Loucy (cell line): ENCODE measurements around the gene CHM.

Experiments used
- H2AFZ ChIP-seq: fragments of 200-600 bp; sonication (generic); 2 replicates; pipeline ENCODE4 v1.6.0; 2016; ENCODE audit warnings: antibody characterized with exemption, mild to moderate bottlenecking, low read length, moderate library complexity
- H3F3A ChIP-seq: fragments of 200-600 bp; 2 replicates; pipeline ENCODE4 v1.6.0; 2016; ENCODE audit warnings: antibody characterized with exemption, low read depth, mild to moderate bottlenecking
- H3K27me3 ChIP-seq: fragments of 200-600 bp; sonication (generic); 2 replicates; pipeline ENCODE4 v1.6.1; 2014; ENCODE audit warnings: low read length, mild to moderate bottlenecking; ENCODE audit not compliant: insufficient read depth, poor library complexity, severe bottlenecking
- H3K36me3 ChIP-seq: fragments of 200-600 bp; sonication (generic); 2 replicates; pipeline ENCODE4 v1.6.1; 2016; ENCODE audit warnings: low read length; ENCODE audit not compliant: insufficient read depth
- H3K4me1 ChIP-seq: fragments of 200-600 bp; sonication (generic); 2 replicates; pipeline ENCODE4 v1.5.1; 2014; ENCODE audit warnings: low read length, mild to moderate bottlenecking; ENCODE audit not compliant: insufficient read depth, poor library complexity, severe bottlenecking
- H3K4me2 ChIP-seq: fragments of 200-600 bp; sonication (generic); 2 replicates; pipeline ENCODE4 v1.6.0; 2014; ENCODE audit warnings: antibody characterized with exemption, low read length, low read depth, mild to moderate bottlenecking; ENCODE audit not compliant: poor library complexity, severe bottlenecking
- H3K4me3 ChIP-seq: fragments of 200-600 bp; sonication (generic); 2 replicates; pipeline ENCODE4 v1.5.1; 2014; ENCODE audit warnings: low read length, mild to moderate bottlenecking, mixed read lengths; ENCODE audit not compliant: poor library complexity, severe bottlenecking
- H3K79me2 ChIP-seq: fragments of 200-600 bp; sonication (generic); 2 replicates; pipeline ENCODE4 v1.6.1; 2014; ENCODE audit warnings: low read length; ENCODE audit not compliant: insufficient read depth
- H3K9ac ChIP-seq: fragments of 200-600 bp; sonication (generic); 2 replicates; pipeline ENCODE4 v1.6.0; 2014; ENCODE audit warnings: mild to moderate bottlenecking, low read depth, low read length, moderate library complexity; ENCODE audit not compliant: poor library complexity, severe bottlenecking
- H3K9me2 ChIP-seq: fragments of 200-600 bp; sonication (generic); replicated peaks from 2 replicates; pipeline ENCODE4 v1.6.1; 2016; ENCODE audit warnings: low read depth, low read length, mixed read lengths
- H3K9me3 ChIP-seq: fragments of 200-600 bp; sonication (generic); 2 replicates; pipeline ENCODE4 v1.6.1; 2014; ENCODE audit warnings: mild to moderate bottlenecking, antibody characterized with exemption, low read length, low read depth; ENCODE audit not compliant: insufficient read depth
- H4K20me1 ChIP-seq: fragments of 200-600 bp; sonication (generic); 2 replicates; pipeline ENCODE4 v1.6.0; 2014; ENCODE audit warnings: antibody characterized with exemption, low read length, mild to moderate bottlenecking; ENCODE audit not compliant: insufficient read depth, poor library complexity, severe bottlenecking
- EZH2phosphoT487 ChIP-seq: fragments of 200-600 bp; IDR thresholded peaks from 2 replicates; pipeline ENCODE4 v1.6.1; 2018; ENCODE audit warnings: antibody characterized with exemption, mild to moderate bottlenecking, moderate library complexity, borderline replicate concordance
- TF ChIP-seq, protein P1 (sequence below): fragments of 200-600 bp; sonication (generic); conservative IDR thresholded peaks from 2 replicates; pipeline ENCODE4 v1.5.1; 2014; ENCODE audit warnings: mild to moderate bottlenecking, antibody characterized with exemption, low read length

The CHM gene

GRCh38 chrX:85897362-85898126 is 149.8 kb downstream of the CHM start:
- Histone ChIP-seq H3K4me3 (no peak overlapping the region), H3K9ac (no peak overlapping the region), H3K9me2 (no peaks in the 10 kb centered on the region), H3K36me3 (no peaks in the 10 kb centered on the region), H3K9me3 (no peaks in the 10 kb centered on the region), H3F3A (no peaks in the 10 kb centered on the region), H3K27me3 (no peaks in the 10 kb centered on the region), H2AFZ (no peak overlapping the region), H3K79me2 (no peaks in the 10 kb centered on the region), H3K4me2 (no peak overlapping the region), H4K20me1 (no peaks in the 10 kb centered on the region), H3K4me1 (no peaks in the 10 kb centered on the region)
- TF ChIP-seq, protein P1, sequence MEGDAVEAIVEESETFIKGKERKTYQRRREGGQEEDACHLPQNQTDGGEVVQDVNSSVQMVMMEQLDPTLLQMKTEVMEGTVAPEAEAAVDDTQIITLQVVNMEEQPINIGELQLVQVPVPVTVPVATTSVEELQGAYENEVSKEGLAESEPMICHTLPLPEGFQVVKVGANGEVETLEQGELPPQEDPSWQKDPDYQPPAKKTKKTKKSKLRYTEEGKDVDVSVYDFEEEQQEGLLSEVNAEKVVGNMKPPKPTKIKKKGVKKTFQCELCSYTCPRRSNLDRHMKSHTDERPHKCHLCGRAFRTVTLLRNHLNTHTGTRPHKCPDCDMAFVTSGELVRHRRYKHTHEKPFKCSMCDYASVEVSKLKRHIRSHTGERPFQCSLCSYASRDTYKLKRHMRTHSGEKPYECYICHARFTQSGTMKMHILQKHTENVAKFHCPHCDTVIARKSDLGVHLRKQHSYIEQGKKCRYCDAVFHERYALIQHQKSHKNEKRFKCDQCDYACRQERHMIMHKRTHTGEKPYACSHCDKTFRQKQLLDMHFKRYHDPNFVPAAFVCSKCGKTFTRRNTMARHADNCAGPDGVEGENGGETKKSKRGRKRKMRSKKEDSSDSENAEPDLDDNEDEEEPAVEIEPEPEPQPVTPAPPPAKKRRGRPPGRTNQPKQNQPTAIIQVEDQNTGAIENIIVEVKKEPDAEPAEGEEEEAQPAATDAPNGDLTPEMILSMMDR, result no peak
- no peak for TF ChIP-seq EZH2phosphoT487

DNA sequence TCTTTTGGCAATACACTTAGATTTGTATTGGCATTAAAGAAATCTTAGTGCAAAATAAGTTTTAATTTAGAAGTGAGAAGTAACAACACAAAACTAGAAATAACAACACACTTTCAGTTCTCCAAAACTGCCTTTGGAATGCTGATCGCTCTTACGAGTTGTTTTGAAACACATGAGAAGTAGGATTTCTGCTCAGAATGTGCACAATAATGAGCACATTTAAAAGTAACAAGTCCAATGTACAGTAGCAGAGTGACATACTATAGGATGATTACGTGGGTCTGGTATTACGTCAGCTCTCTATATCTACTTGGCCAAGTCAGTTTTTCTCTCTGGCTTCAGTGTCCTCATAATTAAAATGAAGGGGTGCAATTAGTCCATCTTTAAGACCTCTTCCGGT is 164.8 kb downstream of the CHM start:
- Histone ChIP-seq H3K4me2 (no peak overlapping the region), H4K20me1 (no peaks in the 10 kb centered on the region)

DNA sequence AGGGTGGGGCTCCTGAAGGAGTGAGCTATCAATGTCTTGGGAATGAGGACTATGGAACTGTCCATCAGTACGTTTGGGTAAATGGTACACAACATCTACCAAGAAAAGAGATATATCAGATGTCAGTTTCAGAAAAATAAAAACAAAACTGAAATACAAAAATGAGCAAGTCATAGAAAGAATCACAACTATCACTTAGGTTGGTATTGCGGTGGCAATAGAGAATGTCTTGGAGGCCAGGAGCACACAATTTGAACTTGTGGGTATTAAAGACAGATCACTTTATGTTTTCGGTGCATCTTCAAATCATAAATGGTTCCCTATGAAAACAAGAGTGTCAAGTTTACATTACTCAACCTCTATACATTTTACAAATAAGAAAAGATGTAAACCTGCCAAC is 176.8 kb downstream of the CHM start:
- no peak overlapping the region for H2AFZ ChIP-seq
- no peaks in the 10 kb centered on the region for H3K9me3 ChIP-seq
- no peak overlapping the region for H3K4me3 ChIP-seq
- no peaks in the 10 kb centered on the region for H4K20me1 ChIP-seq
- TF ChIP-seq, protein P1, result no peak
- TF ChIP-seq EZH2phosphoT487, result no peak
- no peaks in the 10 kb centered on the region for H3K4me1 ChIP-seq
- no peaks in the 10 kb centered on the region for H3K9me2 ChIP-seq
- H3K9ac ChIP-seq, result no peak overlapping the region
- H3F3A ChIP-seq, result no peaks in the 10 kb centered on the region
- no peak overlapping the region for H3K4me2 ChIP-seq
- H3K79me2 ChIP-seq, result no peaks in the 10 kb centered on the region
- no peaks in the 10 kb centered on the region for H3K27me3 ChIP-seq
- no peaks in the 10 kb centered on the region for H3K36me3 ChIP-seq

More for the DNA sequence above, 164.8 kb downstream of the CHM start:
- H2AFZ ChIP-seq, result no peak overlapping the region
- TF ChIP-seq, protein P1, result no peak
- TF ChIP-seq EZH2phosphoT487, result no peak
- H3K4me3 ChIP-seq, result no peak overlapping the region
- no peaks in the 10 kb centered on the region for H3K9me3 ChIP-seq
- H3K9ac ChIP-seq, result no peak overlapping the region
- no peaks in the 10 kb centered on the region for H3K9me2 ChIP-seq
- no peaks in the 10 kb centered on the region for H3K27me3 ChIP-seq
- H3K79me2 ChIP-seq, result no peaks in the 10 kb centered on the region
- no peaks in the 10 kb centered on the region for H3K36me3 ChIP-seq
- no peaks in the 10 kb centered on the region for H3K4me1 ChIP-seq
- H3F3A ChIP-seq, result no peaks in the 10 kb centered on the region
